Measurements from ENCODE around the gene SPACA9. TPM values are rescaled to one million over a fixed set of nuclear protein-coding genes. Genes with fewer than 3 reads are reported as not detected.

SPACA9 gene
- polyA plus RNA-seq, 3 donors, result 0.28 to 0.95 (median 0.57) TPM

- Histone ChIP-seq H3K4me2 (replicated peaks; ENCODE audit: extremely low read depth, low read length, poor library complexity, severe bottlenecking) (no peak overlapping the region), H3K9ac (ENCODE audit: insufficient read depth, low read length, poor library complexity, severe bottlenecking) (no peak overlapping the region), H3K27ac (ENCODE audit: low read depth in 1 of 2, low read length in 2 of 2) (no peak overlapping the region), H3K79me2 (ENCODE audit: insufficient read depth, low read length) (no peaks in the 10 kb centered on the region), H3K36me3 (replicated peaks in 1 of 2; ENCODE audit: control insufficient read depth in 1 of 2, insufficient read depth in 2 of 2, low read length in 2 of 2) (no peaks in the 10 kb centered on the region), H3K9me3 (replicated peaks in 1 of 2; ENCODE audit: control insufficient read depth in 1 of 2, insufficient read depth in 1 of 2, low read length in 2 of 2) (no peaks in the 10 kb centered on the region), H3K4me1 (ENCODE audit: control insufficient read depth in 1 of 2, insufficient read depth in 2 of 2, low read length in 2 of 2) (no peaks in the 10 kb centered on the region), H3K4me3 (replicated peaks in 1 of 3; ENCODE audit: low read depth in 2 of 3, low read length in 3 of 3) (no peak overlapping the region), H2AFZ (ENCODE audit: insufficient read depth, low read depth, low read length, poor library complexity, severe bottlenecking) (no peak overlapping the region), H4K20me1 (ENCODE audit: insufficient read depth, low read length) (no peaks in the 10 kb centered on the region), H3K27me3 (ENCODE audit: control insufficient read depth in 2 of 2, insufficient read depth in 2 of 2, low read length in 2 of 2) (no peaks in the 10 kb centered on the region)
- intact Hi-C loops (cut with micrococcal nuclease), result no loop called here
- 84% methylated on average over 7 of the region's 12 CpGs for WGBS (ENCODE audit: insufficient coverage)
- no peak for DNase-seq
- peaks cover 6% of the 10 kb centered on the region for H3K4me1 Mint-ChIP-seq
- TF ChIP-seq CTCF (IDR thresholded peaks at IDR 0.05), result no peak
- no peaks in the 10 kb centered on the region for H3K9me3 Mint-ChIP-seq
- H3K36me3 Mint-ChIP-seq, result no peaks in the 10 kb centered on the region
- peak overlapping the region in 1 of 7 donors; percentile 18 for H3K27ac Mint-ChIP-seq
- no peak overlapping the region for H3K4me3 Mint-ChIP-seq
- H3K27me3 Mint-ChIP-seq (ENCODE audit: low read depth in 3 of 3), result peaks cover 3 to 7% (median 4%) of the 10 kb centered on the region in 3 donors
These were observed 29.5 kb upstream of the SPACA9 start for GRCh38 chr9:132849185-132849706.

- no peak overlapping the region for H3K9ac ChIP-seq (ENCODE audit: insufficient read depth, low read length, poor library complexity, severe bottlenecking)
- no peak for DNase-seq
- Mint-ChIP-seq H3K4me1 (peaks cover 8% of the 10 kb centered on the region), H3K4me3 (no peak overlapping the region), H3K36me3 (no peaks in the 10 kb centered on the region), H3K27ac (no peak overlapping the region), H3K27me3 (ENCODE audit: low read depth in 3 of 3) (peaks cover 6 to 7% (median 7%) of the 10 kb centered on the region in 3 donors), H3K9me3 (no peaks in the 10 kb centered on the region)
- H4K20me1 ChIP-seq (ENCODE audit: insufficient read depth, low read length), result no peaks in the 10 kb centered on the region
- no peaks in the 10 kb centered on the region for H3K27me3 ChIP-seq (ENCODE audit: control insufficient read depth in 2 of 2, insufficient read depth in 2 of 2, low read length in 2 of 2)
- no peaks in the 10 kb centered on the region for H3K36me3 ChIP-seq (replicated peaks in 1 of 2; ENCODE audit: control insufficient read depth in 1 of 2, insufficient read depth in 2 of 2, low read length in 2 of 2)
- H3K9me3 ChIP-seq (replicated peaks in 1 of 2; ENCODE audit: control insufficient read depth in 1 of 2, insufficient read depth in 1 of 2, low read length in 2 of 2), result no peaks in the 10 kb centered on the region
- TF ChIP-seq CTCF (IDR thresholded peaks at IDR 0.05), result no peak
- WGBS (ENCODE audit: insufficient coverage), result no CpG with 5 or more reads among the region's 4 CpGs
- no peaks in the 10 kb centered on the region for H3K4me1 ChIP-seq (ENCODE audit: control insufficient read depth in 1 of 2, insufficient read depth in 2 of 2, low read length in 2 of 2)
- H2AFZ ChIP-seq (ENCODE audit: insufficient read depth, low read depth, low read length, poor library complexity, severe bottlenecking), result no peak overlapping the region
- H3K27ac ChIP-seq (ENCODE audit: low read depth in 1 of 2, low read length in 2 of 2), result no peak overlapping the region
- H3K4me2 ChIP-seq (replicated peaks; ENCODE audit: extremely low read depth, low read length, poor library complexity, severe bottlenecking), result no peak overlapping the region
- H3K4me3 ChIP-seq (replicated peaks in 1 of 3; ENCODE audit: low read depth in 2 of 3, low read length in 3 of 3), result no peak overlapping the region
- intact Hi-C loops (cut with micrococcal nuclease), result no loop called here
- H3K79me2 ChIP-seq (ENCODE audit: insufficient read depth, low read length), result no peaks in the 10 kb centered on the region
These were observed 25.2 kb upstream of the SPACA9 start for GRCh38 chr9:132853482-132853881.
